Fibroblast of mammary gland (primary cell): ENCODE data around the gene ULBP1.
"Not testable (repeated sequence)": the region's sequence is repeated elsewhere in the genome, so short reads cannot be mapped to it uniquely, and the experiment has no call there.

Source experiments
- DNase-seq: peaks from one replicate; pipeline ENCODE4 v3.0.0-alpha.2; 2010; ENCODE audit warnings: low read depth
- H3K4me3 ChIP-seq: 2 replicates; pipeline ENCODE4 v1.5.1; 2011; ENCODE audit warnings: low read depth, mild to moderate bottlenecking, low read length, moderate library complexity; ENCODE audit not compliant: control insufficient read depth
- TF ChIP-seq, protein P1 (sequence below): conservative IDR thresholded peaks from 2 replicates; pipeline ENCODE4 v1.5.1; 2011; ENCODE audit warnings: low read depth, low read length, inconsistent platforms; ENCODE audit not compliant: control insufficient read depth, insufficient read depth

ULBP1 gene

DNA sequence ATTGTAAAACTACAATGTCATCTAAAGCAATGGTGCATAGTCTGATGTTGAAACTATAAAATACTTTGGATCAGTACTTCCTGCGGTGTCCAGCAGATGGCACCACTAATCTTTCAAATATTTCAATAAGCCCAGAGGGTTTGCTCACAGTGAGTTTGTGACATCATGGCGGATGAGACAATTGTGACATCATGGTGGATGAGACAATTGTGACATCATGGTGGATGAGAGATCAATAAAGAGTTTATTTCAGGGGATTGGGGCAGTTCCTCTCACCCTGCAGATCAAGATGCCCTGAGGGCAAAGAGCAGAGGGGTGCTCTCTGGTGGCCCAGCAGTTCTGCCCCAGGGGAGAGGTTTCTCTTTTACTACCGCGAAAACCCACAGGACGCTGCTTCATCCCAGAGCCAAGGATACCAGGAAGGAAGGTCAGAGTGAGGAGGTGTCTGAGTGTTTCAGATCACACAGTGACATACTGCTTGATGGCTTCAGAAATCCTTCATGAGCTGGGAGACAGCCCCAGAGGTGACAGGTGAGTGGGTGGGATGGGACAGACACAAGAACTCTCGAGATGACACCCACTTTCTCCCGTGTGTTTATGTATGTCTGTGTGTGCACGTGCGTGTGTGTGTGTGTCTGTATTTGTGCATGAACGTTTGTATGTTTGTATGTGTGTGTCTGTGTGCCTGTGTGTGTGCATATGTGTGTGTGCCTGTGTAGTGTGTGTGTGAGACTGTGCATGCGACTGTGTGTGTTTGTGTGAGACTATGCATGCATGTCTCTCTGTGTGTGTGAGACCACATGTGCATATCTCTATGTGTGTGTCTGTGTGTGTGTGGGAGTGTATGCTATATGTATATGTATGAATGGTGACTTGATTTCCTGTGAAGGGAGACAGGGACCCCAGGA is 29.2 kb upstream of the ULBP1 start:
- H3K4me3 ChIP-seq: no peak overlapping the region
- DNase-seq: peak; percentile 78
- TF ChIP-seq, protein P1, sequence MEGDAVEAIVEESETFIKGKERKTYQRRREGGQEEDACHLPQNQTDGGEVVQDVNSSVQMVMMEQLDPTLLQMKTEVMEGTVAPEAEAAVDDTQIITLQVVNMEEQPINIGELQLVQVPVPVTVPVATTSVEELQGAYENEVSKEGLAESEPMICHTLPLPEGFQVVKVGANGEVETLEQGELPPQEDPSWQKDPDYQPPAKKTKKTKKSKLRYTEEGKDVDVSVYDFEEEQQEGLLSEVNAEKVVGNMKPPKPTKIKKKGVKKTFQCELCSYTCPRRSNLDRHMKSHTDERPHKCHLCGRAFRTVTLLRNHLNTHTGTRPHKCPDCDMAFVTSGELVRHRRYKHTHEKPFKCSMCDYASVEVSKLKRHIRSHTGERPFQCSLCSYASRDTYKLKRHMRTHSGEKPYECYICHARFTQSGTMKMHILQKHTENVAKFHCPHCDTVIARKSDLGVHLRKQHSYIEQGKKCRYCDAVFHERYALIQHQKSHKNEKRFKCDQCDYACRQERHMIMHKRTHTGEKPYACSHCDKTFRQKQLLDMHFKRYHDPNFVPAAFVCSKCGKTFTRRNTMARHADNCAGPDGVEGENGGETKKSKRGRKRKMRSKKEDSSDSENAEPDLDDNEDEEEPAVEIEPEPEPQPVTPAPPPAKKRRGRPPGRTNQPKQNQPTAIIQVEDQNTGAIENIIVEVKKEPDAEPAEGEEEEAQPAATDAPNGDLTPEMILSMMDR: peak; percentile 71

DNA sequence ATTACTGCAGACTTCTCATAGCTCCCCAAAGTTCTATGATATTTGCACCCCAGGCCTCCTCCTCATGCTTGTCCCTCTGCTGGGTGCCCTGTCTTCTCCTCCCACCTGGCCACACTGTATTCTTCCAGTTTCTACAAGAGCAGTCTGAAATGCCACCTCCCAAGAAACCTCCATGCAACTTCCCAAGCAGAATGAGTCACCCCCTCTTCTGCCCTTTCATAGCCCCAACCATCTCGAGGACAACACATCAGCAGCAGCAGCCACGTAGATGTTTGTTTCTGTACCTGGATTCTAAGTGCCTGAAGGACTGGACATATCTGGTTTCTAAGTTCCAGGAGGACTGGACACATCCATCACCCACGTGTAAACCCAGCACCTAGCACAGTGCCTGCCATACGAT is 28.5 kb upstream of the ULBP1 start:
- H3K4me3 ChIP-seq: no peak overlapping the region
- TF ChIP-seq, protein P1: no peak

DNA sequence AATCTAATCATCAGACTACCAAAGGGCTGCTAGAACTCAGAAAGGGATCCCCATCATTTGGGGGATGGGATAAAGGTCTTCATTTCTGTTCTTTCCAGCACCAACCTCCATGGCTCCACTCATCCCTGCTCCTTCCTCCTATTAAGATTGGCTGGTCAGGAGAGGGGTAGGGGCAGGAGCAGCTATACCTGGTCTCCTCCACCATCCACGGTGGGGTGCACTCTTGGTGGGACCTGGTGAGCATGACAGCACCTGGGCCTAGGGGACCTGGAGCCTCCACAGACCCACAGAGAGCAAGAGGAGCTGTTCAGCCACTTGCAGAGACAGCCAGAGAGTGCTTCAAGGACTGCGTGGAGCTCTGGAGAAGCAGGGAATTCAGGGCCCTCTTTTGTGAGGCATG is 28.1 kb upstream of the ULBP1 start:
- H3K4me3 ChIP-seq: no peak overlapping the region
- DNase-seq: no peak
- TF ChIP-seq, protein P1: no peak

More for the DNA sequence above, 28.5 kb upstream of the ULBP1 start:
- peak; percentile 23 for DNase-seq

DNA sequence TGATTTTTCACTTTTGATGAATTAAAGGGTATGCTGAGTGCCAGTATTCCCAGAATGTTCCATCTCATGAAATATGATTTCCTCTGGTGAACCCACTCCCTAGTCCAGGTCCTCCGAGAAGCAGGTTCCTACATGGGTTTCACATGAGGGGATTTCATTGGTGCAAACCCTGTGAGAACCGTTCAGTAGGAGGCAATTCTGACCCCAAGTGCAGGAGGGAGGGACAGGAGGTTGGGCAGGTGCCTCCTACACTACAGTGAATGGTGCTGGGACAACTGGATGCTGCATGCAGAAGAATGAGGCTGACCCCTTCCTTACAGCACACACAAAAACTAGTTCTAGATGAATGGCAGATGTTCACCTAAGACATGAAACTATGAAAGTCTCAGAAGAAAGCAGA is 27.0 kb upstream of the ULBP1 start:
- TF ChIP-seq, protein P1: no peak
- H3K4me3 ChIP-seq: no peak overlapping the region
- no peak for DNase-seq

DNA sequence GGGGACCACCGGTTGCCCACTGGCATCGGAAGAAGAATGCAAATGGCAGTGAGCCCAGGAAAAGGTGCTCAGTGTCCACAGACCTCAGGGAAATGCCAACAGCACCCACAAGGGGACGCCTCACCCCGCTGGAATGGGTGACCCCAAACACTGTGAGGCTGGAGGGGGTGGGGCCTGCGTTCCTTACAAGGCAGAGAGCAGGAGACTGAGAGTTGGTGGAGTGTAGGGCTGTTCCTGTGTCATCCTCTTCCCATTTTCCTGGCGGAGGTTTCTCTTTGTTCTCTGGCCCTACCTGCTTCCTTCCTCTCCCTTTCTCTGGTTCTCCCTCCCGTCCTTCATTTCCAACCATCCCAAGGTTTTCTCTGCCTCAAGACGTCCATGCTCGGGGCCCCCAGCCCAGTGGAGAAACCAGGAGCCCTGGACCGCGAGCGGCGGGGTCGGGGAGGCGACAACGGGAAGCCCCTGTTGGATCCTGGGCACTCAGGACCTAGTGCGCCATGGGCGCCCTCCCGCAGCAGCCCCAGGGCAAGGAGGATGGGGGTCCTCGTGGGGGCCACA is 25.7 kb upstream of the ULBP1 start:
- peak overlapping the region; percentile 37 for H3K4me3 ChIP-seq
- not testable (repeated sequence) for DNase-seq

DNA sequence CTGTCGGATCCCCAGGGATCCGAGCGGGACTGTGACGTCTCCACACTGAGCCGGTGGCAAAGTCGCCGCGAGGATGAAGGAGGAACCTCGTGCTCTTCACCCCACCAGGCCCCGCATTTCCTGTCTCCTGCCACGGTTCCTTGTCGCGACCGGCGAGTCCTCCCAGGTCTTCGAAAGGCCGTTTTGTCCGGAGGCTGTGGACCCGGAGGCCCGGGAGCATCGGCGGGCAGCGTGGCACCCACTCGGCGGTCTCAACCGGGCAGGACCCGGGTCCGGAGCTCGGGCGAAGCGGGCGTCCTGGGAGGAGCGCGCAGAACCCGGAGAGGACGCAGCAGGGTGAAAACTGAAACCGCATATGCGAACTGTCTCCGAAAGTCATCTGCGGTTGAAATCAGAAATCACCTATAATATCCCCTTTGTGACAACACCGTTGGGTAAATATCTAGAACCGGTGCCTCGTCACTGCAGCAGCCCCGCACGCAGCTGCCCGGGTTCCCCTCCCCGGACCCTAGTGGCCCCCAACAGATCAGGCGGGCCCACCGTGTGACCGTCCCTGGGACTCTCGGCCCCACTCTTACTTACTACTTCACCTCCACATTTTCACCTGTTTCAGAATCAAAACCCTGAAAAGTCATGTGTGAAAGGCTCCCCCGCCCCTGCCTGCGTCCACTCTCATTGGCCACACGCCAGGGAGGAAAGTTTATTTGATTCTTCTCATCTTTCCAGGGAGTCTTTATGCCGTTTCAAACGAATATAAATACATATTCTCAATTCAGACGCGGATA is 25.0 kb upstream of the ULBP1 start:
- H3K4me3 ChIP-seq: peak overlapping the region; percentile 37
- no peak for DNase-seq
- TF ChIP-seq, protein P1: no peak

DNA sequence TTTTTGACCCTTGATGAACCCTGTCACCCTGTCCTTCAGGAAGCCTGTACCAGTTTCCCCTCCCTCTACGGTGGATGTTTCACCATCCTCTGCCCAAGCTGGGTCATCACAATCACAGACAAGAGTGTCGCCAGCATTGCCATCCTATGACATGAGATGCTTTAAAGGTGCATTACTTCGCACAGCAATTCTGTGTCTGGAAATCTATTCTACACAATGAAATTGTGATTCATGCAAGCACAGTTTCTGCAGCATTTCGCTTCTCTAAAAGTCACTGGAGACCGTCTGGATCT is 24.4 kb upstream of the ULBP1 start:
- DNase-seq: no peak
- TF ChIP-seq, protein P1: no peak
- H3K4me3 ChIP-seq: no peak overlapping the region
